ENCODE data around the gene PSMB9. TPM values are rescaled to one million over a fixed set of nuclear protein-coding genes. Genes with fewer than 3 reads are reported as not detected.

Gene PSMB9
- total and polyA plus RNA-seq, 9 of the 15 experiments (the other 6 are each of a cell fraction or from before 2014, with no cell fraction given): 1.1 to 3.7 (median 2.4) TPM

GRCh38 chr6:32838114-32838958 is 15.7 kb upstream of the PSMB9 start, which contains the start of gene TAP2 (continued):
- no peak for TF ChIP-seq ZBTB49 (CRISPR knock-in tag; IDR thresholded peaks at IDR 0.05; ENCODE audit: borderline replicate concordance)
- TF ChIP-seq RB1 (IDR thresholded peaks at IDR 0.05; ENCODE audit: low read depth): peak; percentile 97
- no peak for TF ChIP-seq EP300 (IDR thresholded peaks at IDR 0.05; ENCODE audit: low read length)
- TF ChIP-seq ADNP (tag; IDR thresholded peaks at IDR 0.05): no peak
- no peak for TF ChIP-seq MBD2 (IDR thresholded peaks at IDR 0.05; ENCODE audit: borderline replicate concordance, low read depth)
- TF ChIP-seq KAT7 (CRISPR knock-in tag; IDR thresholded peaks at IDR 0.05; ENCODE audit: borderline replicate concordance): no peak
- peak; percentile 57 for TF ChIP-seq POLR2B (IDR thresholded peaks at IDR 0.05; ENCODE audit: low read depth, partially characterized antibody)
- no peak for TF ChIP-seq ZNF584 (CRISPR knock-in tag; IDR thresholded peaks at IDR 0.05; ENCODE audit: low read depth)
- TF ChIP-seq FOXO4 (CRISPR knock-in tag; IDR thresholded peaks at IDR 0.05): no peak
- TF ChIP-seq ATF4 (CRISPR knock-in tag; IDR thresholded peaks at IDR 0.05): no peak
- TF ChIP-seq ZNF398 (CRISPR knock-in tag; IDR thresholded peaks at IDR 0.05): no peak
- TF ChIP-seq CREB1 (IDR thresholded peaks at IDR 0.05): no peak
- peak; percentile 69 for TF ChIP-seq CREB1 (CRISPR knock-in tag; IDR thresholded peaks at IDR 0.05)
- TF ChIP-seq GABPA (tag; conservative IDR thresholded peaks at IDR 0.05; ENCODE audit: low read depth): 0 out of 2 replicates have a peak, but pooled peaks have one; percentile 15
- no peak for TF ChIP-seq TRIM25 (IDR thresholded peaks at IDR 0.05; ENCODE audit: borderline replicate concordance)
- 0 out of 2 replicates have a peak, but pooled peaks have one; percentile 17 for TF ChIP-seq DMBX1 (CRISPR knock-in tag; IDR thresholded peaks at IDR 0.05; ENCODE audit: borderline replicate concordance)
- no peak for TF ChIP-seq CGGBP1 (CRISPR knock-in tag; IDR thresholded peaks at IDR 0.05)
- no peak for TF ChIP-seq KAT2B (IDR thresholded peaks at IDR 0.05; ENCODE audit: low read depth, low read length)

Measured in K562 (cell line).